Neural cell (in vitro differentiated cells): ENCODE data around the gene ATP8B4.

Source experiments
- EZH2 ChIP-seq: fragments of 200-600, 300-800 bp; shearing (Covaris generic), sonication (generic); IDR thresholded peaks from 2 replicates; pipeline ENCODE4 v1.6.1; 2014; ENCODE audit warnings: antibody characterized with exemption, low read length, borderline replicate concordance, mild to moderate bottlenecking; ENCODE audit not compliant: insufficient read depth, poor library complexity, severe bottlenecking
- MXI1 ChIP-seq: fragments of 450-650 bp; conservative IDR thresholded peaks from 2 replicates; pipeline ENCODE4 v1.6.1; 2014; ENCODE audit warnings: antibody characterized with exemption, mild to moderate bottlenecking; ENCODE audit not compliant: poor library complexity, severe bottlenecking
- TAF1 ChIP-seq: IDR thresholded peaks from 2 replicates; pipeline ENCODE4 v1.6.1; 2012; ENCODE audit warnings: low read depth
- TF ChIP-seq, protein P1 (sequence below): fragments of 450-650 bp; IDR thresholded peaks from 2 replicates; pipeline ENCODE4 v1.5.1; 2014; ENCODE audit warnings: antibody characterized with exemption, mild to moderate bottlenecking, moderate library complexity; ENCODE audit not compliant: poor library complexity, severe bottlenecking
- TF ChIP-seq, protein P2 (sequence below): IDR thresholded peaks from 2 replicates; pipeline ENCODE4 v1.6.1; 2012; ENCODE audit warnings: borderline replicate concordance

DNA sequence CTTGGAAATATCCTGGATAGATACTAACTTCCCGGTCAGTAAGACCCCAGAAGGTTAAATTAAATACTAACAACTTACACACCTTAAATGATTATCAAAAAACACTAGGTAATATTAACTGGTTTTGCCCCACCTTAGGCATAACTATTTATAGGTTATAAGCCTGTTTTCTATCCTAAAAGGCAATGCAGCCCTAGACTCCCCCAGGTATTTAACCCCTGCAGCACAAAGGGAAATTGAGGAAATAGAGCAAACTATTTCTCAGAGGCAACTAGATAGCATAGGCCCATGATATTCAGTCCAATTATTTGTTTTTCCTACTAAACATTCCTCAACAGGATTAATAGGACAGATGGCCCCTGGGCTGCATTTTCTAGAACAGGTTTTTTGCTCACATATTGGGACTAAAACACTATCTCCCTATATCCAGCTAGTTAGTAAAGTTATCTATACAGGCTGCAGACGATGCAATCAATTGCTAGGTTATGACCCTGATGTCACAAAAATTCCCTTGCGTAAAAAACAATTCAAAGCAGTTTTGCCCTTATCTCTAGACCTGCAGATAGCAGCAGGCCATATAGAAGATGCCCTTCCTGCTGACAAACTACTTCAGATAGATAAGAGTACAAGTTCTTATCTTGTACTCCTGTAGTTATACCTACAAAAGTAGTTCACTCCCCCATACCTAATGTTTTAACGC lies 276.9 kb downstream of the ATP8B4 start:
- no peak for TF ChIP-seq TAF1
- no peak for TF ChIP-seq EZH2
- TF ChIP-seq, protein P1, sequence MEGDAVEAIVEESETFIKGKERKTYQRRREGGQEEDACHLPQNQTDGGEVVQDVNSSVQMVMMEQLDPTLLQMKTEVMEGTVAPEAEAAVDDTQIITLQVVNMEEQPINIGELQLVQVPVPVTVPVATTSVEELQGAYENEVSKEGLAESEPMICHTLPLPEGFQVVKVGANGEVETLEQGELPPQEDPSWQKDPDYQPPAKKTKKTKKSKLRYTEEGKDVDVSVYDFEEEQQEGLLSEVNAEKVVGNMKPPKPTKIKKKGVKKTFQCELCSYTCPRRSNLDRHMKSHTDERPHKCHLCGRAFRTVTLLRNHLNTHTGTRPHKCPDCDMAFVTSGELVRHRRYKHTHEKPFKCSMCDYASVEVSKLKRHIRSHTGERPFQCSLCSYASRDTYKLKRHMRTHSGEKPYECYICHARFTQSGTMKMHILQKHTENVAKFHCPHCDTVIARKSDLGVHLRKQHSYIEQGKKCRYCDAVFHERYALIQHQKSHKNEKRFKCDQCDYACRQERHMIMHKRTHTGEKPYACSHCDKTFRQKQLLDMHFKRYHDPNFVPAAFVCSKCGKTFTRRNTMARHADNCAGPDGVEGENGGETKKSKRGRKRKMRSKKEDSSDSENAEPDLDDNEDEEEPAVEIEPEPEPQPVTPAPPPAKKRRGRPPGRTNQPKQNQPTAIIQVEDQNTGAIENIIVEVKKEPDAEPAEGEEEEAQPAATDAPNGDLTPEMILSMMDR: no peak
- TF ChIP-seq, protein P2, sequence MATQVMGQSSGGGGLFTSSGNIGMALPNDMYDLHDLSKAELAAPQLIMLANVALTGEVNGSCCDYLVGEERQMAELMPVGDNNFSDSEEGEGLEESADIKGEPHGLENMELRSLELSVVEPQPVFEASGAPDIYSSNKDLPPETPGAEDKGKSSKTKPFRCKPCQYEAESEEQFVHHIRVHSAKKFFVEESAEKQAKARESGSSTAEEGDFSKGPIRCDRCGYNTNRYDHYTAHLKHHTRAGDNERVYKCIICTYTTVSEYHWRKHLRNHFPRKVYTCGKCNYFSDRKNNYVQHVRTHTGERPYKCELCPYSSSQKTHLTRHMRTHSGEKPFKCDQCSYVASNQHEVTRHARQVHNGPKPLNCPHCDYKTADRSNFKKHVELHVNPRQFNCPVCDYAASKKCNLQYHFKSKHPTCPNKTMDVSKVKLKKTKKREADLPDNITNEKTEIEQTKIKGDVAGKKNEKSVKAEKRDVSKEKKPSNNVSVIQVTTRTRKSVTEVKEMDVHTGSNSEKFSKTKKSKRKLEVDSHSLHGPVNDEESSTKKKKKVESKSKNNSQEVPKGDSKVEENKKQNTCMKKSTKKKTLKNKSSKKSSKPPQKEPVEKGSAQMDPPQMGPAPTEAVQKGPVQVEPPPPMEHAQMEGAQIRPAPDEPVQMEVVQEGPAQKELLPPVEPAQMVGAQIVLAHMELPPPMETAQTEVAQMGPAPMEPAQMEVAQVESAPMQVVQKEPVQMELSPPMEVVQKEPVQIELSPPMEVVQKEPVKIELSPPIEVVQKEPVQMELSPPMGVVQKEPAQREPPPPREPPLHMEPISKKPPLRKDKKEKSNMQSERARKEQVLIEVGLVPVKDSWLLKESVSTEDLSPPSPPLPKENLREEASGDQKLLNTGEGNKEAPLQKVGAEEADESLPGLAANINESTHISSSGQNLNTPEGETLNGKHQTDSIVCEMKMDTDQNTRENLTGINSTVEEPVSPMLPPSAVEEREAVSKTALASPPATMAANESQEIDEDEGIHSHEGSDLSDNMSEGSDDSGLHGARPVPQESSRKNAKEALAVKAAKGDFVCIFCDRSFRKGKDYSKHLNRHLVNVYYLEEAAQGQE: no peak
- no peak for TF ChIP-seq MXI1
